ENCODE results near the gene NOP14. TPM values are rescaled to one million over a fixed set of nuclear protein-coding genes. Genes with fewer than 3 reads are reported as not detected.
"Not testable (repeated sequence)": the region's sequence is repeated elsewhere in the genome, so short reads cannot be mapped to it uniquely, and the experiment has no call there.

NOP14 gene
- total RNA-seq, 1 experiment from 2014 or later, result 39.5 TPM

- peaks cover 81% of the 10 kb centered on the region for H3K36me3 ChIP-seq
These were observed 12.8 kb downstream of the NOP14 start for GRCh38 chr4:2950221-2950989.

DNA sequence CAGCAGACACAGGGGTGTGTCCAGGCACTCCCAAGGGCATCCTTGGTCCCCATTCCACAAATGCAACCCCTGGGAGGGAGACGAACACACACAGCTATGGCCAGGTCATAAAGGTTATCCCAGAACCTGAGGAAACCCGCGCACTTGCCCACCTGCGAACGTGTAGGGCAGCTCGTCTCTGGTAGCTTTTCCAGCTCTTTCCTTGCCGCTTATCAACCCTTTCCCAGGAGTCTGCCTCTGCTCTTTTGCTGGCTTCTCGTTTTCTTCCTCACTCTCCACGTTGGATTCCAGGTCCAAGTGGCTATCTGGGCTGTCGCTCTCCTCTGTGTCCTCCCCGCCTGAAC is 13.5 kb downstream of the NOP14 start:
- peaks cover 87% of the 10 kb centered on the region for H3K36me3 ChIP-seq
- no peak for DNase-seq
- no peaks in the 10 kb centered on the region for H3K4me1 ChIP-seq

More at GRCh38 chr4:2950221-2950989, 12.8 kb downstream of the NOP14 start:
- H3K4me1 ChIP-seq, result no peaks in the 10 kb centered on the region
- H3K27me3 ChIP-seq, result no peaks in the 10 kb centered on the region
- no peak overlapping the region for H3K4me3 ChIP-seq
- DNase-seq, result no peak
- H3K9me3 ChIP-seq (replicated peaks), result no peaks in the 10 kb centered on the region
- no peak overlapping the region for H3K27ac ChIP-seq

DNA sequence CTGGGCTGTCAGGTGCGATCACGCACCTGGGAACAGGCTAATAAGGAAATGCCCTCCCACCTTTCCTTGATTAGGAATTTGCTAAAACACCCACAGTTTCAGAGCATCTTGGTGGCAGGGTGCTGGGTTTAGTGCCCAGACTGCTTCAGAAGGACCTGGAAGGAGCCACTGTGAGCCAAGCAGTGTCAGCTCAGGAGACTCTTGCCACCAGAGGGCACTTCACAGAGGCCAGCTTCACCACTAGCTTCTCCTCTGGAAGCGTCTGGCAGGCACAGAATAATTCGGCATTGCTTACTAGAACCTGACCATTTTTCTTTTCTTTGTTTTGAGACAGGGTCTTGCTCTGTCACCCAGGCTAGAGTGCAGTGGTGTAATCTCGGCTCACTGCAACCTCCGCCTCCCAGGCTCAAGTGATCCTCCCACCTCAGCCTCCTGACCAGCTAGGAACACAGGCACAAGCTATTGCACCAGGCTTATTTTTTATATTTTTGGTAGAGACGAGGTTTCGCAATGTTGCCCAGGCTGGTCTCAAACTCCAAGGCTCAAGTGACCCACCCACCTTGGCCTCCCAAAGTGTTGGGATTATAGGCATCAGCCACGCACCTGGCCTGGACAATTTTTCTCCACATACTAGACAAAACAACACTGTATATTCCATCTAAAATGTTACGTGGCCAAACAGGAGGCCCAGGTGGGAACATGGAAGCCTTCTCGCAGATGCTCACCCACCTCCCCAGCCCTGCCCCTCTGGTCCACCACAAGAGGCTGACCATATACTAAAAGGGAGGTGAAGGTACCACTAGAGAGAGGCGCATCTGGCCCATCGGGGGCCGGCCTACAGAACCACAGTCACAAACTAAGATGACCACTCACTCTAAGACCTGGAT is 14.1 kb downstream of the NOP14 start:
- Histone ChIP-seq H3K4me3 (no peak overlapping the region), H3K4me1 (no peaks in the 10 kb centered on the region), H3K9me3 (replicated peaks) (no peaks in the 10 kb centered on the region), H3K36me3 (peaks cover 88% of the 10 kb centered on the region), H3K27me3 (no peaks in the 10 kb centered on the region), H3K27ac (no peak overlapping the region)
- peak in 1 of 2 experiments; percentile 41 for DNase-seq

More for the DNA sequence above, 13.5 kb downstream of the NOP14 start:
- H3K27ac ChIP-seq, result no peak overlapping the region
- no peak overlapping the region for H3K4me3 ChIP-seq
- H3K27me3 ChIP-seq, result no peaks in the 10 kb centered on the region
- H3K9me3 ChIP-seq (replicated peaks), result no peaks in the 10 kb centered on the region

GRCh38 chr4:2947926-2948325 is 15.3 kb downstream of the NOP14 start:
- H3K36me3 ChIP-seq, result peaks cover 84% of the 10 kb centered on the region
- H3K4me1 ChIP-seq, result no peaks in the 10 kb centered on the region
- H3K4me3 ChIP-seq, result no peak overlapping the region
- no peak overlapping the region for H3K27ac ChIP-seq
- no peaks in the 10 kb centered on the region for H3K9me3 ChIP-seq (replicated peaks)
- H3K27me3 ChIP-seq, result no peaks in the 10 kb centered on the region
- DNase-seq, result no peak

DNA sequence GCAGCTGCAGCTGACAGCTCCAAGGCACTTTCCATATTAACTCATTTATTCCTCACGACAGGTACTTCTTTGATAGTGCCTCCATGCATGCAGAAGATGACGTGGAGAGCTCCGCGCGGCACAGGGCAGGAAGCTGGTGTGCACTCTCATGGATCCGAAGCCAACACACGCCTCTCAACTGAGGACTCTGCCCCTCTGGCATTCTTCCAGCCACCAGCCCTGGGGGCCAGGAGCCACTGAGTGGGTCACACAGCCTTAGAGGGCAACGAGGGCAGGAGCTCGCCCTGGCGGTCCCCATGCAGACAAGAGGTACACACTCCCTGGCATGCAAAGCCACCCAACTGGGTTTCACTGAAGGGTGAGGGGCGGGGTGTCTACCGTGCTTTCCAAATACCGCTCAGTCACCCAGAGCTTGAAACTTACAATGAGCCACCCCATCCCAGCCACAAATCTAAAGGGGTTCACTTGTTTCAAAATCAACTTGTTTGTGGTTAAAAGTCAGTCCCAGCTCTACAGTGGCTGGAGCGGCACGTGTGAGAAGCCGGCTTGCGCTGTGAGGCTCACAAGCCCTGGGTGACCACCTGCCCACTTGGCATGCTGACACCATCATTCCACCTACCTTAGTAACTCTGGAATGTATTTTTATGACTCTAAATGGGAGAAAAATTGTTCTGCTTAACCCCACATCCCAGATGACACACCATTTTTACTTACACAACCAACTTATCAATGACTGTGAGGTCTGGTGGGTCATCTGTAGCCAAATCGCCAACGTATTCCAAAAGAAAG is 16.2 kb downstream of the NOP14 start:
- Histone ChIP-seq H3K36me3 (peaks cover 78% of the 10 kb centered on the region), H3K27me3 (no peaks in the 10 kb centered on the region), H3K4me3 (no peak overlapping the region), H3K27ac (no peak overlapping the region), H3K4me1 (no peaks in the 10 kb centered on the region), H3K9me3 (replicated peaks) (no peaks in the 10 kb centered on the region)
- DNase-seq, result no peak

DNA sequence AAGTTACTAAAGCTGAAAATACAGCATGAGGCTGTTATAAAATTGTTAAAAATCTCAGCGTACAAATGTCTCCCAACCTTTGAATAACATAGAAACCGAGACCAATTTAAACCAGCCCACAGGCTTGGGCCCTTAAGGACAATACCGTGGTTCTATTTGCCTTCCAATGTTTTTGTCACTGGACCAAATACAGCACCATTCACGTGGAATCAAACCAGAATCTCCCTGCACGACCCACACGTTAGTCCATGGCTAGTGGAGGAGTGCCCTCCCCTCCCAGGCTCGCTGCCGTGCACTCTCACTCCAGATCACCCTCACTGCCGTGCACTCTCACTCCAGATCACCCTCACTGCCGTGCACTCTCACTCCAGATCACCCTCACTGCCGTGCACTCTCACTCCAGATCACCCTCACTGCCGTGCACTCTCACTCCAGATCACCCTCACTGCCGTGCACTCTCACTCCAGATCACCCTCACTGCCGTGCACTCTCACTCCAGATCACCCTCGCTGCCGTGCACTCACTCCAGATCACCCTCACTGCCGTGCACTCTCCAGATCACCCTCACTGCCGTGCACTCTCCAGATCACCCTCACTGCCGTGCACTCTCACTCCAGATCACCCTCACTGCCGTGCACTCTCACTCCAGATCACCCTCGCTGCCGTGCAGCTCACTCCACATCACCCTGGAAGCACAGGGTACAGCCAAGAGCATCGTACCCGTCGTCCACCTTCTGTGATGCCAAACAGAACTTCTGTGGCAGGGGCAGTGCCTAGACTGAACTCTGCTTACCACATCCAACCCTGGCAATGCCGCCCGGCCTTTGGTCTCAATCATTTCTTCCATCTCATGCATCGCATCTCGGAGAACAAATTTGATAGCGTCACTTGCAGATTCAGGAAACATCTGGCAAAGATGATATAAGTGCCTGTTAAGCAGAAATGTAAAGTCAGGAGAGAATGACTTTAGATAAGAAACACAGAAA is 17.3 kb downstream of the NOP14 start:
- not testable (repeated sequence) for H3K4me1 ChIP-seq; H3K9me3 ChIP-seq (replicated peaks); H3K27ac ChIP-seq; DNase-seq; H3K27me3 ChIP-seq; H3K4me3 ChIP-seq
- peaks cover 79% of the 10 kb centered on the region for H3K36me3 ChIP-seq

- H3K4me1 ChIP-seq, result no peaks in the 10 kb centered on the region
- DNase-seq, result no peak
- H3K36me3 ChIP-seq, result peaks cover 79% of the 10 kb centered on the region
- H3K27ac ChIP-seq, result no peak overlapping the region
- no peaks in the 10 kb centered on the region for H3K27me3 ChIP-seq
- no peak overlapping the region for H3K4me3 ChIP-seq
- no peaks in the 10 kb centered on the region for H3K9me3 ChIP-seq (replicated peaks)
These were observed 18.4 kb downstream of the NOP14 start for GRCh38 chr4:2944586-2945526.

- no peak overlapping the region for H3K4me3 ChIP-seq
- DNase-seq, result no peak
- H3K27me3 ChIP-seq, result no peaks in the 10 kb centered on the region
- no peaks in the 10 kb centered on the region for H3K9me3 ChIP-seq (replicated peaks)
- peaks cover 81% of the 10 kb centered on the region for H3K36me3 ChIP-seq
- H3K27ac ChIP-seq, result no peak overlapping the region
- no peaks in the 10 kb centered on the region for H3K4me1 ChIP-seq
These were observed 19.1 kb downstream of the NOP14 start for GRCh38 chr4:2944091-2944482.

GRCh38 chr4:2943364-2944090 is 19.7 kb downstream of the NOP14 start:
- no peaks in the 10 kb centered on the region for H3K4me1 ChIP-seq
- H3K9me3 ChIP-seq (replicated peaks), result no peaks in the 10 kb centered on the region
- H3K27me3 ChIP-seq, result no peaks in the 10 kb centered on the region
- H3K27ac ChIP-seq, result no peak overlapping the region
- no peak for DNase-seq
- H3K36me3 ChIP-seq, result peaks cover 81% of the 10 kb centered on the region
- no peak overlapping the region for H3K4me3 ChIP-seq

- no peak for DNase-seq
- peaks cover 78% of the 10 kb centered on the region for H3K36me3 ChIP-seq
- H3K4me1 ChIP-seq, result no peaks in the 10 kb centered on the region
- H3K9me3 ChIP-seq (replicated peaks), result no peaks in the 10 kb centered on the region
- H3K4me3 ChIP-seq, result no peak overlapping the region
- no peaks in the 10 kb centered on the region for H3K27me3 ChIP-seq
- H3K27ac ChIP-seq, result no peak overlapping the region
These were observed 20.5 kb downstream of the NOP14 start for GRCh38 chr4:2942532-2943363.

GRCh38 chr4:2942037-2942531 is 21.1 kb downstream of the NOP14 start:
- Histone ChIP-seq H3K9me3 (replicated peaks) (no peaks in the 10 kb centered on the region), H3K4me1 (no peaks in the 10 kb centered on the region), H3K36me3 (peaks cover 74% of the 10 kb centered on the region), H3K4me3 (no peak overlapping the region), H3K27ac (no peak overlapping the region), H3K27me3 (no peaks in the 10 kb centered on the region)
- no peak for DNase-seq

Data from SJCRH30 (cell line).